Fibroblast of skin of left biceps (primary cell): ENCODE data around the gene CELF5.

Source experiments
- DNase-seq, 2 experiments: peaks; one replicate each; pipeline ENCODE4 v3.0.0-alpha.2; 2013; ENCODE audit warnings: low read depth in 2 of 2

Gene CELF5

DNA sequence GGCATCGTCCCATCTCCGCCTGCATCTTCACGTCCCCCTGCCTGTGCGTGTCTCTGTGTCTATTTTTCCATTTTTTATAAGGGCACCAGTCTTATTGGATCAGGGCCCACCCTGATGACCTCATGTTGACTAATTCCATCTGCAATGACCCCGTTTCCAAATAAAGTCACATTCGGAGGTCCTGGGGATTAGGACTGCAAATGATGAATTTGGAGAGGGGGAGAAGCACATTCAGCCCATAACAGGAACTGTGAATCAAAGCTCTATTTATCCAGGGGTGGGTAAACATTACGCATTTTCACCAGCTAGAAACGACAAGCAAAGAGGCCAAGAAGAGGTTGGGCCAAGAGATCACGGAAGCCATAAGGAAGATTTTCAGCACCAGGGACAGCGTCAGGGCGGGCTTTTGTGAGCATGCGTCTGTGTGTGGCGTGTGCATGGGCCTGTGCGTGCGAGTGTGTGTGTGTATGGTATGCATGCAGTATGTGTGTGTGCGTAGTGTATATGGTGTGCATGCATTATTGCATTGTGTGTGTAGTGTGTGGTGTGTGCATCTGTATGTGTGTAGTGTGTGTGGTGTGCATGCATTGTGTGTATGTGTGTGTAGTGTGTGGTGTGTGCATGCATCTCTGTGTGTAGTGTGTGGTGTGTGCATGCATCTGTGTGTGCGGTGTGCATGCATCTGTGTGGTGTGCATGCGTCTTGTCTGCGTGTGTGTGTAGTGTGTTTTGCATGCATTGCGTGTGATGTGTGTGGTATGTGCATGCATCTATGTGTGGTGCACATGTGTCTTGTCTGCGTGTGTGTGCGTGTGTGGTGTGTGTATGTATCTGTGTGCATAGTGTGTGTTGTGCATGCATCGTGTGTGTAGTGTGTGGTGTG is 19.6 kb downstream of the CELF5 start:
- peak; percentile 10 to 16 for DNase-seq

DNA sequence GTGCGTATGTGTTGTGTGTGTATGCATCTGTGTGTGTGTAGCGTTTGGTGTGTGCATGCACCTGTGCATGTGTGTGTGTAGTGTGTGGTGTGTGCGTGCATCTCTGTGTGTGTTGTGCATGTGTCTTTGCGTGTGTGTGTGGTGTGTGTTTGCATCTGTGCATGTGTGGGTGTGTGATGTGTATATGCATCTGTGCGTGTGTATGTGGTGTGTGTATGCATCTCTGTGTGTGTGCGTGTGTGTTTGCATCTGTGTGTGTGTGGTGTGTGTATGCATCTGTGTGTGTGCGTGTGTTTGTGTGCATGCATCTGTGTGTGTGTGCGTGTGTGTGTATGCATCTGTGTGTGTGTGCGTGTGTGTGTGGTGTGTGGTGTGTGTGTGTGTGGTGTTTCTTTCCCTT is 20.6 kb downstream of the CELF5 start:
- DNase-seq: no peak

GRCh38 chr19:3248728-3249326 is 24.4 kb downstream of the CELF5 start:
- DNase-seq: no peak

GRCh38 chr19:3249408-3249807 is 24.9 kb downstream of the CELF5 start:
- DNase-seq: no peak

DNA sequence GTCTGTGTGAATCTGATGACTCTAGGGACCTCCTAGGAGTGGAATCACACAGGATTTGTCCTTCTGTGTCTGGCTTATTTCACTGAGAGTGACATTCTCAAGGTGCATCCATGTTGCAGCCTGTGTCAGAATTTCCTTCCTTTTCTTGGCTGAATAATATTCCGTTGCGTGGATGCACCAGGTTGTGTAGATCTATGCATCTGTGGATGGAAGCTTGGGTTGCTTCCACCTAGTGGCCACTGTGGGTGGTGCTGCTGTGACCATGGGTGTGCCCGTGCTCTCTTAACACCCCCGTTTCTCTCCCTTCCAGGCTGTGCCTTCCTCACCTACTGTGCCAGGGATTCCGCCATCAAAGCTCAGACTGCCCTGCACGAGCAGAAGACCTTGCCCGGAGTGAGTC is 26.2 kb downstream of the CELF5 start:
- DNase-seq: no peak

DNA sequence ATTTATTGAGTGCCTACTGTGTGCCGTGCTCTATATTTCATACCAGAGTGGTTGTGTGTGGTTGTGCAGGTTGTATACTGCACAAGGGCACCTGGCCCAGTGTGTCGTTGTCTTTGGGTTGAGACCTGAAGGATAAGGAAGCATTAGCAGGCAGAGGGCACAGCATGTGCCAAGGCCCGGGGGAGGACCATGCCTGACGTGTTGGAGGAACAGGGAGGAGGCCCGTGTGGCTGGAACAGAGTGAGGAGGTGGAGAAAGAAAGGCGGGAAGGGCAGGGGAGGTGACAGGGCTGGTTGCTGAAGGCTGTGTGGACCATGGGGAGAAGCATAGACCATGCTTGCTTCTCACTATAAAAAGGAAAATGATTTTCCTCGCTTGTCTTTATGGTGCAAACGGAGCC is 26.8 kb downstream of the CELF5 start:
- no peak for DNase-seq

GRCh38 chr19:3252650-3253049 is 28.2 kb downstream of the CELF5 start:
- no peak for DNase-seq

DNA sequence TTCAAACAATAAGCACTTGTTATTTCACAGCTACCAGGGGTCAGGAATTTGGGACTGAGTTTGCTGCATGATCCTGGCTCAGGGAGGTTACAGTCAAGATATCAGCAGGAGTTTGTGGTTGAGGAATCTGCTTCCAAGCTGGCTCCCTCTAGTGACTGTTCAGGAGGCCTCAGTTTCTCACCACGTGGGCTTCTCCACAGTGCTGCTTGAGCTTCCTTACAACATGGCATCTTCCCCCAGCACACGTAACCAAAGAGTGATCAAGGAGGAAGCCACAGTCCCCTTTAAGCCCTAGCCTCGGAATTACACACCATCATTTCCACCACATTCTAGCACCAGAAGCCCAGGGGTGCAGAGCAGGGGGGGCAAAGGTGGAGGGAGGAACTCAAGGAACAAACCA is 28.8 kb downstream of the CELF5 start:
- no peak for DNase-seq

DNA sequence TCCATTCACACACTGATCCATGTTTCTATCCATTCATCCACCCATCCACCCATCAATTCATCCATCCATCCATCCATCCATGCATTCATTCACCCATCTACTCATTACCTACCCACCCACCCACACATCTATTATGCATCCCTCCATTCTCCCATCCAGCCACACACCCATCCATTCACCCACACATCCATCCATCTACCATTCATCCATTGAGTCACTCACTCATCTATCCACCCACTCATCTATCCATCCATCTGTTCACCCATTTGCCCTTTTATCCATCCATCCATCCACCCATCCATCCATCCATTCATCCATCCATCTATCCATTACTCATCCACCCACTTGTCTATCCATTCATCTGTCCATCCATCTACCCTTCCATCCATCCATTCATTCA is 30.1 kb downstream of the CELF5 start:
- no peak for DNase-seq

DNA sequence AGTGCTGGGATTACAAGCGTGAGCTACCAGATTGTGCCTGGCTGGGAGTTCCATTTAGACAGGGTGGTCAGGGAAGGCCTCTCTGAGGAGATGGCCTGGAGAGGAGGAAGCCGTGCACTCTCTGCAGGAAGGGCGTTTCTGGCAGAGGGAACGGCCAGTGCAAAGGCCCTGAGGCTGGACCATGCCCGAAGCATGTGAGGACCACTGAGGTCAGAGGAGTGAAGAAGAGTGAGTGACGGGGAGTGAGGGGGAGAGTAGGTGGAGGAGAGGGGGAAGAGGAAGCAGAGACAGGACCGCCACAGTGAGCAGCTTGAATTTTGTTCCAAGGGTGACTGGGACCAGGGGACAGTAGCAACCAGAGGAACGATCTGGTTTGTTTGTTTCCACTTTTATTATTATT is 32.6 kb downstream of the CELF5 start:
- DNase-seq: no peak

DNA sequence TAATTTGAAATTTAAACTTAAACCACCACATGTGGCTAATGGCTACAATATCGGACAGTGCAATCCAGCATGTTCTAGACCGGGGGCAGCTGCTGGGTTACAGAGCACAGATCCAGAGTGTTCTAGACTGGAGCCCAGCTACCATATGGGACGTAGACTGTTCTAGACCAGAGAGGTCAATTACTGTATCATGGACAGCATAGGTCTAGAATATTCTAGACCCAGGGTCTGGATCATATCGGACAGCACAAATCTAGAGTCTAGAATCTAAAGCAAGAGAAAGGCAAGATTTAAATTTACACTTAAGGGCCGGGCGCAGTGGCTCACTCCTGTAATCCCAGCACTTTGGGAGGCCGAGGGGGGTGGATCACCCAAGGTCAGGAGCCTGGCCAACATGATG is 37.9 kb downstream of the CELF5 start:
- DNase-seq: no peak

DNA sequence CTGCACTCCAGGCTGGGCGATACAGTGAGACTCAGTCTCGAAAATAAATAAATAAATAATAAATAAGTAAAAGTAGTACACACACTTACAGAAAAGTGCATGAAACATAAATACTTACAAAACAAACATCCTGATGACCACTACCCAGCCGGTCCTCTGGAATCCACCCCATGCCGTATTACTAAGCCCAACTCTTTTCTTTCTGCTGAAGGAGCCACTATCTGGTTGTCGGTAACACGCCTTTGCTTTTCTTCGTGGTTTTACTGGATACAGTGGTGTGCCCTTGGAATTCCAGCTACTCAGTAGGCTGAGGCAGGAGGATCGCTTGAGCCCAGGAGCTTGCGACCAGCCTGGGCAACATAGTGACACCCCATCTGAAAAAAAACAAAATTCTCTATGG is 39.4 kb downstream of the CELF5 start:
- DNase-seq: no peak

DNA sequence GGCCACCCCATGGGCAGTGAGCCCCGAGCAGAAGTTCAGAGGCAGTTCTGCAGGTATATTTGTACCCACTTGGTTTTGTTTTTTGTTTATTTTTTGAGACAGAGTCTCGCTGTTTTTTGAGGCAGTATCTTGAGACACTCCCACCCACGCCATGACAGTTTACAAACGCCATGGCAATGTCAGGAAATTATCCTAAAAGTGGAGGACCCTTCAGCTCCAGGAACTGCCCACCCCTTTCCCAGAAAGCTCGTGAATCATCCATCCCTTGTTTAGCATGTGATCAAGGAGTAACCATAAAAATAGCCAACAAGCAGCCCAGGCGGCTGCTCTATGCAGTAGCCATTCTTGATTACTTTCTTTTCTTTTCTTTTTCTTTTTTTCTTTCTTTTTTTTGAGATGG is 41.0 kb downstream of the CELF5 start:
- DNase-seq: no peak

DNA sequence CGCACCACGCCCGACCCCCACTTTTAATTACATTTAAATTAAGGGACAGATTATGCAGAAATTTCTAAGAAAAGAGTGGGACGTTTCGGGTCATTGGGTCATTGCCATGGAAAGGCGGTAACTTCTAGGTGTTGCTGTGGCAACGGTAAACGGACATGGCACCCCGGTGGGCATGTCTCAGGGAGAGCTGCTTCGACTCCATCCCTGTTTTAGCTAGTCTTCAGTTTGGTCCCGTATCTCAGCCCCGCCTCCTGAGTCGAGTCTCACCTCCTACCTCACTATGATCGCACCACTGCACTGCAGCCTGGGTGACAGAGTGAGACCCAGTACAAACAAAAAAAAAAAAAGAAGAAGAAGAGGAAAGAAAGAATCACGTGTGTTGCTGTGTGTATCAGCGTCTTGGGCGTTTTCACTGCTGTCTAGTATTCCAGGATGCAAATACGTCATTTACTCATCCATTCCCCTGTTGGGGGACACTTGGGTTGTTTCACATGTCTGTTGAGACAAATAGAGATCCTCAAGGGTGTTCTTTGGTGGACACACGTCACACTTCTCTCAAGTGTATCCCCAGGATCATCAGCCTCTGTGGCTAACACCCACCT is 41.7 kb downstream of the CELF5 start:
- DNase-seq: no peak

- DNase-seq: no peak
These were observed 42.5 kb downstream of the CELF5 start for GRCh38 chr19:3266792-3267514.

DNA sequence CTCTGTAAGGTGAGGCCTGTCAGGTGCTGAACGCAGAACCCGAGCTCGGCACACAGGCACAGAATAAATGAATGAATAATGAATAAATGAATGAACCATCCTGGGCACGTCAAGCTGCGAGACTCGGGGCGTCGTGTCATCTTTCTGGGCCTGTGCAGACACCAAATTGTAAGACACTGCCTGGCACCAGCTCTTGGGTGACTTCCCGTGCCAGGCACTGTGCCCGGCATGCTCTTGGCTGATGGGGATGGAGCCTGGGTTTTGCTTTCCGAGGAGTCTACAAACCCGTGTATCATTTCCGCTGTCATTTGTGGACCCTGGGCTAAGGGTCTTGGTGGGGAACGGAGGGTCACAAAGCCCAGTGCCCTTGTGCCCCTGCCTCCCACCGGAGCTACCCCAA is 43.9 kb downstream of the CELF5 start:
- no peak for DNase-seq

- no peak for DNase-seq
These were observed 44.3 kb downstream of the CELF5 start for GRCh38 chr19:3268763-3269162.

- DNase-seq: no peak
These were observed 45.6 kb downstream of the CELF5 start for GRCh38 chr19:3269916-3270671.

DNA sequence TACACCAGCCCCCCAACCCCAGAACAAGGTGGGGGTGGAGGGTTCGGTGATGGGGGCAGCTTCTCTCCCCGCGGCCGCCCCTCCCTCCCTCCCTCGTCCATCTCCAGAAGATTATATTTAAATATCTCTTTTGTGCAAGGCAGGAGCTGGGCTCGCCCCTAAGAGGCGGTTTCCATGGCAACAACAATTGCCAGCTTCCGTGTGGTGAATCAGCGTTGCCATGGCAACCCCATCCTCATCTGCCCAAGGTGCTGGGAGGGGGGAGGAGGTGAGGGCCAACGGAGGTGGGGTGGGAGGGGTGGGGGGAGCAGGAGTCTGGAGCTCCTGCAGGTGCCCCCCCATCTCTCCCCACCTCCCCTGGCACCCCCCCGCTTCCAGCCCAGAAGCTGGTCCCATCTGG is 46.4 kb downstream of the CELF5 start:
- no peak for DNase-seq

DNA sequence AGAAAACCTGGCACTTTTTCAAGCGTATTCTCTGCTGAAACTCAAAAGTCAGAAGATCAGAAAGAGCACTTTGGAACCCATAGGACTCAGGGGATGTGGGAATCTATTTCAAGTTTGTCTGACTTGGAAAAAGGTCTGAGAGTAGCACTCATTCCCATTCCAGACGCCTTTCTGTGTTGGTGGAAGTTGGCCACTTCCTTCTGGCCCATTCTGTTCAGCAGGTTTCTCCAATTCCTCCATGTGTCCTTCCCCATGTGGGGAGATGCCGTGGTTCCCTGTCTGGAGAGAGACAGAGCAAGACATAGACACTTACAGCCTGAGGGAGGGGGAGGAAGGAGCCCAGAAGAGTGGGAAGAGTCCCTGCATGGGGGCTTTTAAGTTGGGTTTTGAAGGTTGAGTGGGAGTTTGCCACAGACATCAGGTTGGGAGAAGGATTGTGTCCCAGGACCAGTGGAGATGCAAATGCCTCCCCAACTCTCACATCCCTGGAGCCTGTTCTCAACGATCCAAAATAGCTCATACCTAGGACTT is 48.0 kb downstream of the CELF5 start:
- DNase-seq: no peak

DNA sequence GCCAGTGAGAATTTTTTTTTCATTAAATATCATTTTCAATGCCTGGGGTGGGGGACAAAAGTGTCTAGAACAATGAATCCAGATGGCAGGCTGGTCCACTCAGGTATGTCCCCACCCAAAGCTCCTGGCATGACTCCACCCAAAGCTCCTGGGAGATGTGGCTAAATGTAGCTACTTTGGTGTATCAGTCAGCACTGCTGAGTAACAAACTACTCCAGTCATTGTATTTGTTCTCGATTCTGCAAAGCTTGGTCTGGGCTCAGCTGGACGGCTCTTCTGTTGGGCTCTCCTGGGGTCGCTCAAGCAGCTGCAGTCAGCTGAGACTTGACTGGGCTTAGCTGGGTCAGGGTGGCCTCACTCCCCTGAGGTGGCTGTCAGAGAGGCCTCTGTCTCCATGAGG is 48.5 kb downstream of the CELF5 start:
- no peak for DNase-seq
